Measurements from ENCODE around the gene TIMELESS.

- TF ChIP-seq CTCF (IDR thresholded peaks at IDR 0.05 in 2 of 3, conservative IDR thresholded peaks at IDR 0.05 in 1 of 3; ENCODE audit: insufficient read depth in 2 of 3, low read depth in 1 of 3, low read length in 3 of 3) (0 out of 6 replicates have a peak, but pooled peaks of 1 of the 3 experiments have one; percentile 15), SMC3 (conservative IDR thresholded peaks at IDR 0.05; ENCODE audit: insufficient read depth, low read depth, low read length) (no peak), MEIS2 (IDR thresholded peaks at IDR 0.05; ENCODE audit: partially characterized antibody) (peak; percentile 23), ZNF512 (tag; IDR thresholded peaks at IDR 0.05) (peak; percentile 63), RAD21 (CRISPR knock-in tag; conservative IDR thresholded peaks at IDR 0.05 in 1 of 2, IDR thresholded peaks at IDR 0.05 in 1 of 2) (no peak), CREM (IDR thresholded peaks at IDR 0.05; ENCODE audit: low read depth) (peak; percentile 41; the same call in 1 of the 2 replicates), MAZ (CRISPR knock-in tag; conservative IDR thresholded peaks at IDR 0.05 in 1 of 2, IDR thresholded peaks at IDR 0.05 in 1 of 2) (peak; percentile 84 to 91)
Measured at GRCh38 chr12:56448860-56449621, at the start of gene TIMELESS.
